ENCODE results near the gene CCDC150.
"Not testable (repeated sequence)": the region's sequence is repeated elsewhere in the genome, so short reads cannot be mapped to it uniquely, and the experiment has no call there.

CCDC150 gene

DNA sequence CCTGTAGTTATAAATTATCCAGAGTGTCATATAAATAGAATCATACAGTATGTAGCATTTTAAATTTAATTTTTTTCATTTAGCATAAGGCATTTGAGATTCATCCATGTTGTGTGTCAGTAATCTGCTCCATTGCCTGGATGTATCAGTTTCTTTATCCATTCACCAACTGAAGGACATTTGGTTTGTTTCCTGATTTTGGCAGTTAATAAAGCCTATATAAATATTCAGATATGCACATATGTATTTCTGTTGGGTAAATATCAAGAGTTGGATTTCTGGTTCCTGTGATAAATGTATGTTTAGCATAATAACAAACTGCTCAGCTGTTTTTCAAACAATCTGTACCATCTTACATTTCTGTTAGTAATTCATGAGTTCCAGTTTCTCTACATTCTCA, 39.9 kb downstream of the CCDC150 start:
- ATAC-seq (ENCODE audit: low read depth) (no peak), DNase-seq (ENCODE audit: low spot score) (no peak)
- TF ChIP-seq, protein P1, sequence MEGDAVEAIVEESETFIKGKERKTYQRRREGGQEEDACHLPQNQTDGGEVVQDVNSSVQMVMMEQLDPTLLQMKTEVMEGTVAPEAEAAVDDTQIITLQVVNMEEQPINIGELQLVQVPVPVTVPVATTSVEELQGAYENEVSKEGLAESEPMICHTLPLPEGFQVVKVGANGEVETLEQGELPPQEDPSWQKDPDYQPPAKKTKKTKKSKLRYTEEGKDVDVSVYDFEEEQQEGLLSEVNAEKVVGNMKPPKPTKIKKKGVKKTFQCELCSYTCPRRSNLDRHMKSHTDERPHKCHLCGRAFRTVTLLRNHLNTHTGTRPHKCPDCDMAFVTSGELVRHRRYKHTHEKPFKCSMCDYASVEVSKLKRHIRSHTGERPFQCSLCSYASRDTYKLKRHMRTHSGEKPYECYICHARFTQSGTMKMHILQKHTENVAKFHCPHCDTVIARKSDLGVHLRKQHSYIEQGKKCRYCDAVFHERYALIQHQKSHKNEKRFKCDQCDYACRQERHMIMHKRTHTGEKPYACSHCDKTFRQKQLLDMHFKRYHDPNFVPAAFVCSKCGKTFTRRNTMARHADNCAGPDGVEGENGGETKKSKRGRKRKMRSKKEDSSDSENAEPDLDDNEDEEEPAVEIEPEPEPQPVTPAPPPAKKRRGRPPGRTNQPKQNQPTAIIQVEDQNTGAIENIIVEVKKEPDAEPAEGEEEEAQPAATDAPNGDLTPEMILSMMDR (IDR thresholded peaks at IDR 0.05; ENCODE audit: poor library complexity, severe bottlenecking): no peak
- no peak overlapping the region for H3K27ac ChIP-seq (ENCODE audit: poor library complexity, severe bottlenecking)
- no peak overlapping the region for H3K4me3 ChIP-seq (ENCODE audit: severe bottlenecking)
- no peaks in the 10 kb centered on the region for H3K27me3 ChIP-seq (ENCODE audit: insufficient read depth, poor library complexity, severe bottlenecking)
- H3K36me3 ChIP-seq (ENCODE audit: low read depth): no peaks in the 10 kb centered on the region; the same call in 1 of the 2 replicates
- no peaks in the 10 kb centered on the region for H3K4me1 ChIP-seq (ENCODE audit: insufficient read depth, poor library complexity, severe bottlenecking)
- no peaks in the 10 kb centered on the region for H3K9me3 ChIP-seq (ENCODE audit: severe bottlenecking)

DNA sequence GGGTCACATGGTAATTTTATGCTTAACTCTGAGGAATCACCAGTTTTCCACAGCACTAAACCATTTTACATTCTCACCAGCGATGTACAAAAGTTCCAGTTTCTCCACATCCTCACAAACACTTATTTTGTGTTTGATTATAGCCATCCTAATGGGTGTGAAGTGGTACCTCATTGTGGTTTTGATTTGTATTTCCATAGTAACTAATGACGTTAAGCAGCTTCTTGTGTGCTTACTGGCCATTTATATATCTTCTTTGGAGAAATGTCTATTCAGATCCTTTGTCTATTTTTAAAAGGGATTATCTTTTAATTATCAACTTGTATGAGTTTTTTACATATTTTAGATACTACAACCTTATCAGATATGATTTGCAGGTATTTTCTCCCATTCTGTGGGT, 42.0 kb downstream of the CCDC150 start:
- Histone ChIP-seq H3K4me3 (ENCODE audit: severe bottlenecking) (no peak overlapping the region), H3K4me1 (ENCODE audit: insufficient read depth, poor library complexity, severe bottlenecking) (no peaks in the 10 kb centered on the region), H3K27me3 (ENCODE audit: insufficient read depth, poor library complexity, severe bottlenecking) (no peaks in the 10 kb centered on the region), H3K27ac (ENCODE audit: poor library complexity, severe bottlenecking) (no peak overlapping the region), H3K9me3 (ENCODE audit: severe bottlenecking) (no peaks in the 10 kb centered on the region), H3K36me3 (ENCODE audit: low read depth) (no peaks in the 10 kb centered on the region; the same call in 1 of the 2 replicates)
- DNase-seq (ENCODE audit: low spot score) (no peak), ATAC-seq (ENCODE audit: low read depth) (no peak)
- TF ChIP-seq, protein P1 (IDR thresholded peaks at IDR 0.05; ENCODE audit: poor library complexity, severe bottlenecking): no peak

DNA sequence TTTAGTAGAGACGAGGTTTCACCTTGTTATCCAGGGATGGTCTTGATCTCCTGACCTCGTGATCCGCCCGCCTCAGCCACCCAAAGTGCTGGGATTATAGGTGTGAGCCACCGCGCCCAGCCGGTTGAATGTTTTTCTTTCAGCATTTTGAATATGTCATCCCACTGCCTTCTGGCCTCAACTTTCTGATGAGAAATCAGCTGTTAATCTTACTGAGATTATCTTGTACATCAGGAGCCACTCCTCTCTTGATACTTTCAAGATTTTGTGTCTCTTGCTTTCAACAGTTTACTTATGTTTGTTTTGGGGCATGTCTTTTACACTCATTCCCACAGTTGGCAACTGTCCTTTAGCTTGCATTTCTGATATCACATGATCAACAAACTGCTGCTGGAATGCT, 46.3 kb downstream of the CCDC150 start:
- ATAC-seq (ENCODE audit: low read depth) (no peak), DNase-seq (ENCODE audit: low spot score) (no peak)
- Histone ChIP-seq H3K36me3 (ENCODE audit: low read depth) (no peaks in the 10 kb centered on the region), H3K4me1 (ENCODE audit: insufficient read depth, poor library complexity, severe bottlenecking) (no peaks in the 10 kb centered on the region), H3K27me3 (ENCODE audit: insufficient read depth, poor library complexity, severe bottlenecking) (no peaks in the 10 kb centered on the region), H3K4me3 (ENCODE audit: severe bottlenecking) (no peak overlapping the region), H3K9me3 (ENCODE audit: severe bottlenecking) (no peaks in the 10 kb centered on the region), H3K27ac (ENCODE audit: poor library complexity, severe bottlenecking) (no peak overlapping the region)
- TF ChIP-seq, protein P1 (IDR thresholded peaks at IDR 0.05; ENCODE audit: poor library complexity, severe bottlenecking): no peak

DNA sequence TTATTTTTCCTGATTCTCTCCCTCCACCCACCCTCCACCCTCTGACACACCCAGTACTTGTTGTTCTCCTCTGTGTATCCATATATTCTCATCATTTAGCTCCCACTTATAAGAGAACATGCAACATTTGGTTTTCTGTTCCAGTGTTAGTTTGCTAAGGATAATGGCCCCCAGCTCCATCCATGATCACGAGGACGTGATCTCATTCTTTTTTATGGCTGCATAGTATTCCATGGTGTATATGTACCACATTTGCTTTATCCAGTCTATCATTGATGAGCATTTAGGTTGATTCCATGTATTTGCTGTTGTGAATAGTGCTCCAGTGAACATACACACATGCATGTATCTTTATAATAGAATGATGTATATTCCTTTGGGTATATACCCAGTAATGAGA, 47.2 kb downstream of the CCDC150 start:
- H3K27me3 ChIP-seq (ENCODE audit: insufficient read depth, poor library complexity, severe bottlenecking); DNase-seq (ENCODE audit: low spot score); ATAC-seq (ENCODE audit: low read depth); H3K9me3 ChIP-seq (ENCODE audit: severe bottlenecking); H3K27ac ChIP-seq (ENCODE audit: poor library complexity, severe bottlenecking); H3K36me3 ChIP-seq (ENCODE audit: low read depth); H3K4me1 ChIP-seq (ENCODE audit: insufficient read depth, poor library complexity, severe bottlenecking); H3K4me3 ChIP-seq (ENCODE audit: severe bottlenecking): not testable (repeated sequence)

DNA sequence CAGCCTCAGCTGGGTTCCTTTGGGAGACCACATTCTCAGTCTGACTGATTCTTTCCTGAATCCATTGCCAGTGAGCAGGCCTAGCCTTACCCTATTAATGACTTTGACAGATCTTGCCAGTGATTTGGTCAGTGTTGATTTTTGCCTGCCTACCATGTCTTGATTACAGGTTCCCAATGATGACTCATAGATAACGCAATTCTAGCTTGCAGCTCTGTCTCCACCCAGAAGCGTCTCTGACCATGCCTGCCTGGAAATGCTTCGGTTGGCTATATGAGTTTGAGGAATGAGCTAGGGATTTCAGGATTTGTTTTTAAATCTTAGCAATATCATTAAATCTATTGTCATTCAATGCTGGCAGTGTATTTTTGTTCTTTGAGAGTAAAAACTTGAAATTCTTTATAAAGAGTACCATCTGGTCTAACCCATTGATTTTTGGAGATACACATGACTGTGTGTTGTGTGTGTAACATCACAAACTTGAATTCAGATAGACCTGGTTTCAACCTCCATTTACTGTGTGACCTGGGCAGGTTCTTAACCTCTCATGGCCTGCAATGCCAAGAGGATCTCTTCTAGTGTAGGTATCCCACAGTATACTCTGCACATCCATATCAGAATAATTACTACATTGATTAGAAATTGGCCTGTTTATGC, 57.0 kb downstream of the CCDC150 start:
- Histone ChIP-seq H3K9me3 (ENCODE audit: severe bottlenecking) (no peaks in the 10 kb centered on the region), H3K27ac (ENCODE audit: poor library complexity, severe bottlenecking) (no peak overlapping the region), H3K27me3 (ENCODE audit: insufficient read depth, poor library complexity, severe bottlenecking) (no peaks in the 10 kb centered on the region), H3K4me3 (ENCODE audit: severe bottlenecking) (no peak overlapping the region), H3K36me3 (ENCODE audit: low read depth) (no peaks in the 10 kb centered on the region; the same call in 1 of the 2 replicates), H3K4me1 (ENCODE audit: insufficient read depth, poor library complexity, severe bottlenecking) (peaks cover 6% of the 10 kb centered on the region)
- TF ChIP-seq, protein P1 (IDR thresholded peaks at IDR 0.05; ENCODE audit: poor library complexity, severe bottlenecking): no peak
- no peak for DNase-seq (ENCODE audit: low spot score)
- peak; percentile 100 for ATAC-seq (ENCODE audit: low read depth)

All from RWPE2 (cell line).